RKO (cell line): ENCODE data around the gene PRDM2.

Experiments
- DNase-seq: peaks from one replicate; pipeline ENCODE4 v3.0.0-alpha.2; 2016; ENCODE audit warnings: low spot score

Gene PRDM2

GRCh38 chr1:13733711-13734110, 33.7 kb downstream of the PRDM2 start:
- DNase-seq = no peak

- DNase-seq = no peak
Measured at GRCh38 chr1:13735168-13735930, 35.4 kb downstream of the PRDM2 start.

GRCh38 chr1:13737398-13737797, 37.4 kb downstream of the PRDM2 start:
- no peak for DNase-seq

- no peak for DNase-seq
Measured at GRCh38 chr1:13746342-13746741, 46.4 kb downstream of the PRDM2 start.

GRCh38 chr1:13748610-13749505, 48.9 kb downstream of the PRDM2 start:
- DNase-seq = peak; percentile 93

GRCh38 chr1:13749543-13750341, 49.8 kb downstream of the PRDM2 start:
- DNase-seq = peak; percentile 67

GRCh38 chr1:13751458-13751871, 51.5 kb downstream of the PRDM2 start:
- DNase-seq = no peak

- no peak for DNase-seq
Measured at GRCh38 chr1:13751985-13752384, 52.0 kb downstream of the PRDM2 start.

GRCh38 chr1:13752852-13753251, 52.9 kb downstream of the PRDM2 start:
- DNase-seq = no peak

- no peak for DNase-seq
Measured at GRCh38 chr1:13753636-13754402, 53.8 kb downstream of the PRDM2 start.

- DNase-seq = no peak
Measured at GRCh38 chr1:13754510-13755103, 54.6 kb downstream of the PRDM2 start.

GRCh38 chr1:13756557-13757315, 56.7 kb downstream of the PRDM2 start:
- DNase-seq = no peak

- no peak for DNase-seq
Measured at GRCh38 chr1:13757693-13758092, 57.7 kb downstream of the PRDM2 start.

GRCh38 chr1:13759072-13759471, 59.1 kb downstream of the PRDM2 start:
- DNase-seq = no peak

GRCh38 chr1:13760340-13760739, 60.4 kb downstream of the PRDM2 start:
- no peak for DNase-seq

- no peak for DNase-seq
Measured at GRCh38 chr1:13760921-13761320, 60.9 kb downstream of the PRDM2 start.

- DNase-seq = no peak
Measured at GRCh38 chr1:13761883-13762282, 61.9 kb downstream of the PRDM2 start.

GRCh38 chr1:13762642-13763041, 62.7 kb downstream of the PRDM2 start:
- DNase-seq = no peak

GRCh38 chr1:13763222-13763621, 63.2 kb downstream of the PRDM2 start:
- DNase-seq = no peak

GRCh38 chr1:13763991-13764390, 64.0 kb downstream of the PRDM2 start:
- no peak for DNase-seq
